Chondrocyte (in vitro differentiated cells): ENCODE data around the gene PRMT2. TPM values are rescaled to one million over a fixed set of nuclear protein-coding genes. Genes with fewer than 3 reads are reported as not detected.

Experiments used
- DNase-seq: peaks from one replicate; pipeline ENCODE4 v3.0.0; 2021; ENCODE audit warnings: mixed read lengths, low spot score
- H3K27ac Mint-ChIP-seq: one replicate; pipeline ENCODE4 v1.8.0; 2021; ENCODE audit warnings: mild to moderate bottlenecking, moderate library complexity, mixed read lengths; ENCODE audit not compliant: unreplicated experiment
- H3K27me3 Mint-ChIP-seq: 2 replicates; pipeline ENCODE4 v1.8.0; 2021; ENCODE audit warnings: low read depth, mixed read lengths
- H3K36me3 Mint-ChIP-seq: 2 replicates; pipeline ENCODE4 v1.8.0; 2021; ENCODE audit warnings: low read depth, mixed read lengths
- H3K4me1 Mint-ChIP-seq: 2 replicates; pipeline ENCODE4 v1.8.0; 2021; ENCODE audit warnings: low read depth, mild to moderate bottlenecking, mixed read lengths
- H3K4me3 Mint-ChIP-seq: one replicate; pipeline ENCODE4 v1.8.0; 2021; ENCODE audit warnings: mild to moderate bottlenecking, moderate library complexity, mixed read lengths; ENCODE audit not compliant: unreplicated experiment
- H3K9me3 Mint-ChIP-seq: 2 replicates; pipeline ENCODE4 v1.8.0; 2021; ENCODE audit warnings: low read depth, mixed read lengths
- total RNA-seq: library from RNA; stranded (reverse); gene quantifications from 3 replicates; pipeline ENCODE4 v1.2.1, GENCODE V29; 2021
- TF ChIP-seq, protein P1 (sequence below): fragments of 200-600 bp; sonication (generic); IDR thresholded peaks from 2 replicates; pipeline ENCODE4 v1.5.0; 2021; ENCODE audit warnings: antibody characterized with exemption, mild to moderate bottlenecking, moderate library complexity

PRMT2 gene
- total RNA-seq, 1 donor from 2014 or later = 128 TPM

DNA sequence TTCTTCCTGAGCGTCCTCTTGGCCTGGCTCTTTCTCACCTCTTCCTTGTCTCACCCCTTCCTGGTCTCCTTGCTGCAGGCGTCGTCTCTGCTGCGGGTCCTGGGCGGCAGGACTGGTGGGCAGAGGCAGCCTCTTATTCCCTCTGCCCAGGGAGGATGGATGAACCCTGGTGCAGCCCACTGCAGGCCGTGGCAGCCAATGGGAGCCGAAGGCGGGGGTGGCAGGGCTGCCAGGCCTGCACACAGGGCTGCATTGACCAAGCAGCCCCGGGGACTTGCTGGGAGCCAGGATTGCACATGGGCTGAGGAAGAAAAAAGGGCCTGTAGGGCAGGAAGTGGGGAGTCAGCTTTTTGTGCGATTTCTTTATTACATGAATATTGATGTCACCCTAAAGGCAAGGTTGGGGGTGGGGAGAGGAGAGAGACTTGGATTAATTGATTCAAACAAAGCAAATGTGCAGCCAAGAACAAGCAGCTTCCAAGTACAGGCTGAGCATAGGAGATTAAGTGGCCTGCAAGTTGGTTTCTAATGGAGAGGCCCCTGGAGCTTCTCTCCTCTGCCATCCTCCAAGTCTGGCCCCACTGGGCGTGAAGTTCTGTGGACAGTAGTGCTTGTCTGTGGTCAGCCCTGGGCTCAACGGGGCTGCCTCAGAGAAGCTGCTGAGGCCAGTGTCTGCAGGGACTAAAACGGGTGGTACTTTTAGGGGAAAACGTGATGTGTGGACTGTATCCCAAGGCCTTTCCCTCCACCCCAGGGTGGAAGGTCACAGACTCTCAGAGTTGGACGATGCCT is 30.3 kb upstream of the PRMT2 start, which contains the start of gene S100B:
Gene S100B, minus strand, starts transcription at position 108 of the 792 bp plus-strand sequence. CDS start 2,667 bp downstream, outside the sequence.
- Mint-ChIP-seq H3K4me3 (no peak within 1 kb of the TSS), H3K4me1 (peaks cover 16% of the 10 kb centered on the region), H3K9me3 (no peaks in the 10 kb centered on the region), H3K36me3 (no peaks in the 10 kb centered on the region), H3K27me3 (no peaks in the 10 kb centered on the region), H3K27ac (no peak within 1 kb of the TSS)
- DNase-seq = no peak
- TF ChIP-seq, protein P1, sequence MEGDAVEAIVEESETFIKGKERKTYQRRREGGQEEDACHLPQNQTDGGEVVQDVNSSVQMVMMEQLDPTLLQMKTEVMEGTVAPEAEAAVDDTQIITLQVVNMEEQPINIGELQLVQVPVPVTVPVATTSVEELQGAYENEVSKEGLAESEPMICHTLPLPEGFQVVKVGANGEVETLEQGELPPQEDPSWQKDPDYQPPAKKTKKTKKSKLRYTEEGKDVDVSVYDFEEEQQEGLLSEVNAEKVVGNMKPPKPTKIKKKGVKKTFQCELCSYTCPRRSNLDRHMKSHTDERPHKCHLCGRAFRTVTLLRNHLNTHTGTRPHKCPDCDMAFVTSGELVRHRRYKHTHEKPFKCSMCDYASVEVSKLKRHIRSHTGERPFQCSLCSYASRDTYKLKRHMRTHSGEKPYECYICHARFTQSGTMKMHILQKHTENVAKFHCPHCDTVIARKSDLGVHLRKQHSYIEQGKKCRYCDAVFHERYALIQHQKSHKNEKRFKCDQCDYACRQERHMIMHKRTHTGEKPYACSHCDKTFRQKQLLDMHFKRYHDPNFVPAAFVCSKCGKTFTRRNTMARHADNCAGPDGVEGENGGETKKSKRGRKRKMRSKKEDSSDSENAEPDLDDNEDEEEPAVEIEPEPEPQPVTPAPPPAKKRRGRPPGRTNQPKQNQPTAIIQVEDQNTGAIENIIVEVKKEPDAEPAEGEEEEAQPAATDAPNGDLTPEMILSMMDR = no peak

GRCh38 chr21:46605767-46606426 is 29.6 kb upstream of the PRMT2 start:
- no peak for DNase-seq
- H3K4me3 Mint-ChIP-seq = no peak overlapping the region
- H3K27ac Mint-ChIP-seq = no peak overlapping the region
- H3K4me1 Mint-ChIP-seq = peaks cover 16% of the 10 kb centered on the region
- TF ChIP-seq, protein P1 = no peak
- peaks cover 2% of the 10 kb centered on the region for H3K9me3 Mint-ChIP-seq
- no peaks in the 10 kb centered on the region for H3K27me3 Mint-ChIP-seq
- no peaks in the 10 kb centered on the region for H3K36me3 Mint-ChIP-seq

DNA sequence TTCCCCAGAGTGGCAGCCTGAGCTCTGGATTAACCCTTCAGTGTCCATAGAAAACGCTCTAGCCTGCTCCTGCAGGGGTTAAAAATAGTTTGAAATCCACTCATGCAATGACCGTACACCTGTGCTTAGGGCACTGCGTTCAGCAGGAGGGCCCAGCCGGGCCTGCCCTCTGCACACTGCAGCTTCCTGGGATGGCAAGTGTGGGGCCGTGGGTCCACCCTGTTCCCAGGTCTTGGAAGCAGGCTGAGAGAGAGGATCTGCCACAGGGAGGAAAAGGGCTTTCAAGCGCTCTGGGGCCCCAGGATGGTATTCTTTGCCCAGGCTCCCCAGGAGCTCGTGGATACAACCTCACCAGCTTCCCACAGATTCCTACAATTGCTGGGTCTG is 29.1 kb upstream of the PRMT2 start:
- TF ChIP-seq, protein P1 = no peak
- Mint-ChIP-seq H3K4me3 (no peak overlapping the region), H3K36me3 (no peaks in the 10 kb centered on the region), H3K9me3 (peaks cover 2% of the 10 kb centered on the region), H3K27me3 (no peaks in the 10 kb centered on the region), H3K4me1 (peaks cover 16% of the 10 kb centered on the region), H3K27ac (no peak overlapping the region)
- DNase-seq = no peak

- H3K27me3 Mint-ChIP-seq = no peaks in the 10 kb centered on the region
- TF ChIP-seq, protein P1 = no peak
- H3K9me3 Mint-ChIP-seq = peaks cover 2% of the 10 kb centered on the region
- DNase-seq = no peak
- H3K27ac Mint-ChIP-seq = no peak overlapping the region
- peaks cover 14% of the 10 kb centered on the region for H3K4me1 Mint-ChIP-seq
- no peak overlapping the region for H3K4me3 Mint-ChIP-seq
- H3K36me3 Mint-ChIP-seq = no peaks in the 10 kb centered on the region
These were observed 27.8 kb upstream of the PRMT2 start for GRCh38 chr21:46607636-46608035.

DNA sequence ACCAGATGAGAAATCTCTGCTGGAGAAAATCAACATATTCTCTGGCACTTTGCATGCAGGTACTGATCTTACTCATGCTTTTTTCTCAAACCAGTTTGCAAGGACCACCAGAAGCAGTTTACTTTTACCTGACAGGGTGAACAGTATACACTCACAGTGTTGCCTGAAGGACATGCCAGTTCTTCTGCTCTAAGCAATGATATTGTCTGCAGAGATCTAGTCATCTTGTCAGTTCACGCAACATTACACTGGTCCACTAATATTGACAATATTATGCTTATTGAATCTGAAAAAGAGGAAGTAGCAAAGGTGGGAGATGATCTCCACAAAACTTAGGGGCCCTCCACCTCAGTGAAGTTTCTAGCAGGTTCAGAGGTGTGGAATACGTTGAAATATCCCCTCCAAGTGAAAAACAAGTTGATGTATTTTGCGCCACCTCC is 26.8 kb upstream of the PRMT2 start:
- DNase-seq = no peak
- H3K4me3 Mint-ChIP-seq = no peak overlapping the region
- peaks cover 2% of the 10 kb centered on the region for H3K9me3 Mint-ChIP-seq
- TF ChIP-seq, protein P1 = no peak
- peaks cover 6% of the 10 kb centered on the region for H3K4me1 Mint-ChIP-seq
- H3K27ac Mint-ChIP-seq = no peak overlapping the region
- no peaks in the 10 kb centered on the region for H3K27me3 Mint-ChIP-seq
- no peaks in the 10 kb centered on the region for H3K36me3 Mint-ChIP-seq
